B cell (primary cell): ENCODE results near the gene TRIO. TPM values are rescaled to one million over a fixed set of nuclear protein-coding genes. Genes with fewer than 3 reads are reported as not detected.

Source experiments
- ATAC-seq: fragments of 200-7000 bp; cut with Tn5 transposase; one replicate; pipeline ENCODE4 v1.10.0; 2021; ENCODE audit warnings: low read depth, mild to moderate bottlenecking, moderate number of reproducible peaks, moderate library complexity
- CTCF ChIA-PET: fragments of 350-600 bp; sonication (Branson Sonifier 250); formaldehyde crosslinking; loops from one replicate; lab custom pipeline; 2021; ENCODE audit warnings: antibody characterized with exemption, inconsistent platforms; lab: Charles Lee
- POLR2A ChIA-PET: fragments of 350-600 bp; sonication (Branson Sonifier 250); formaldehyde crosslinking; loops from one replicate; lab custom pipeline; 2021; ENCODE audit warnings: antibody characterized with exemption; lab: Charles Lee
- DNase-seq: peaks from one replicate; pipeline ENCODE4 v3.0.0; 2013
- H2AFZ ChIP-seq: 2 replicates; pipeline ENCODE4 v1.6.1; 2012; ENCODE audit warnings: mild to moderate bottlenecking, low read depth, low read length; ENCODE audit not compliant: insufficient read depth, poor library complexity, severe bottlenecking
- H3K27ac ChIP-seq, 2 donors: 1 replicate in 1 of 2; 2 replicates in 1 of 2; pipeline ENCODE4 v1.5.1; 2012 to 2013; ENCODE audit warnings: low read length in 2 of 2, mild to moderate bottlenecking in 2 of 2, moderate library complexity in 1 of 2
- H3K27me3 ChIP-seq, 4 experiments: fragments of 200-600 bp in 1 of 4; sonication (generic) in 1 of 4; replicated peaks in 1 of 4; 1 replicate in 2 of 4; 2 replicates in 2 of 4; pipeline versions ENCODE4 v1.6.1 to v1.7.0; 2013 to 2016; ENCODE audit warnings: low read length in 3 of 4, mild to moderate bottlenecking in 2 of 4, mixed read lengths in 1 of 4, moderate library complexity in 1 of 4; ENCODE audit not compliant: insufficient read depth in 4 of 4, control insufficient read depth in 3 of 4; ENCODE audit errors: control extremely low read depth in 1 of 4
- H3K36me3 ChIP-seq, 2 experiments: replicated peaks in 1 of 2; 1 replicate in 1 of 2; 2 replicates in 1 of 2; pipeline versions ENCODE4 v1.6.1 to v1.7.1; 2013; ENCODE audit warnings: low read length in 1 of 2; ENCODE audit not compliant: insufficient read depth in 2 of 2, control insufficient read depth in 1 of 2; ENCODE audit errors: control extremely low read depth in 1 of 2, extremely low read depth in 1 of 2
- H3K4me1 ChIP-seq, 2 donors: fragments of 200-600 bp in 1 of 2; sonication (generic) in 1 of 2; 1 replicate in 1 of 2; 2 replicates in 1 of 2; pipeline versions ENCODE4 v1.5.1 to v1.6.1; 2013 to 2017; ENCODE audit warnings: low read length in 2 of 2; ENCODE audit not compliant: control insufficient read depth in 2 of 2, insufficient read depth in 2 of 2
- H3K4me2 ChIP-seq: replicated peaks from 2 replicates; pipeline ENCODE3; 2012; ENCODE audit warnings: mild to moderate bottlenecking, low read depth, low read length; ENCODE audit not compliant: poor library complexity, severe bottlenecking
- H3K4me3 ChIP-seq, 5 experiments: fragments of 200-600 bp in 1 of 5; sonication (generic) in 1 of 5; 1 replicate in 3 of 5; 2 replicates in 2 of 5; pipeline versions ENCODE4 v1.5.1 to v1.7.0; 2011 to 2016; ENCODE audit warnings: low read length in 4 of 5, mild to moderate bottlenecking in 4 of 5, low read depth in 2 of 5, control low read depth in 1 of 5, moderate library complexity in 1 of 5; ENCODE audit not compliant: insufficient read depth in 1 of 5; ENCODE audit errors: control extremely low read depth in 1 of 5, extremely low read depth in 1 of 5
- H3K79me2 ChIP-seq: fragments of 200-600 bp; sonication (generic); one replicate; pipeline ENCODE4 v1.6.0; 2016; ENCODE audit warnings: low read length; ENCODE audit not compliant: control insufficient read depth, insufficient read depth
- H3K9ac ChIP-seq: fragments of 200-600 bp; sonication (generic); 2 replicates; pipeline ENCODE4 v1.6.1; 2017; ENCODE audit warnings: mild to moderate bottlenecking, low read length, moderate library complexity
- H3K9me3 ChIP-seq, 3 donors: one replicate each; pipeline versions ENCODE4 v1.6.1 to v1.7.1; 2013; ENCODE audit warnings: low read length in 2 of 3; ENCODE audit not compliant: control insufficient read depth in 2 of 3, insufficient read depth in 1 of 3; ENCODE audit errors: control extremely low read depth in 1 of 3
- H4K20me1 ChIP-seq: 2 replicates; pipeline ENCODE4 v1.6.0; 2012; ENCODE audit warnings: mild to moderate bottlenecking, low read length; ENCODE audit not compliant: insufficient read depth, control insufficient read depth, poor library complexity, severe bottlenecking
- H3K27ac Mint-ChIP-seq: one replicate; pipeline ENCODE4 v1.8.0; 2021; ENCODE audit warnings: mixed read lengths
- H3K27me3 Mint-ChIP-seq: one replicate; pipeline ENCODE4 v1.8.0; 2021; ENCODE audit warnings: mixed read lengths
- H3K4me1 Mint-ChIP-seq: one replicate; pipeline ENCODE4 v1.8.0; 2021; ENCODE audit warnings: mixed read lengths
- H3K4me3 Mint-ChIP-seq: one replicate; pipeline ENCODE4 v1.8.0; 2021; ENCODE audit warnings: mixed read lengths
- H3K9me3 Mint-ChIP-seq: one replicate; pipeline ENCODE4 v1.8.0; 2022; ENCODE audit warnings: mixed read lengths; ENCODE audit not compliant: insufficient read depth
- CTCF ChIP-seq: fragments of 200-600 bp; IDR thresholded peaks from one replicate; pipeline ENCODE4 v1.8.0; 2022; ENCODE audit warnings: antibody characterized with exemption, mild to moderate bottlenecking
- EZH2 ChIP-seq: IDR thresholded peaks from 2 replicates; pipeline ENCODE4 v1.6.1; 2012; ENCODE audit warnings: borderline replicate concordance, low read depth, mild to moderate bottlenecking, moderate library complexity, low read length; ENCODE audit not compliant: insufficient read depth, poor library complexity, severe bottlenecking
- WGBS: methylation state at CpG from one replicate; pipeline ENCODE4 v1.1.5; 2013; ENCODE audit warnings: missing lambda C conversion rate; ENCODE audit not compliant: insufficient coverage; 5-methylcytosine and 5-hydroxymethylcytosine counted together
- intact Hi-C: fragments of 100-400 bp; cut with micrococcal nuclease; formaldehyde crosslinking; loops from one replicate; pipeline ENCODE4 v1.10.0; 2022
- polyA plus RNA-seq: library from polyadenylated mRNA; depleted of rRNA; stranded (reverse); fragments of >200 nt; gene quantifications from 2 replicates; pipeline ENCODE4 v1.2.3, GENCODE V29; 2012
- total RNA-seq, 2 donors: library from RNA; stranded (reverse); fragments of 120-200 nt in 1 of 2; gene quantifications; 1 replicate in 1 of 2; 2 replicates in 1 of 2; pipeline versions ENCODE4 v1.2.3 to v1.2.4, GENCODE V29; 2013 to 2022

The TRIO gene
- total and polyA plus RNA-seq, 2 donors (not counting 1 experiment from before 2014, with no cell fraction given), result 90.5 to 479 TPM

- intact Hi-C loops, result loop anchor here (5.0 to 10.0 kb wide), 3 partner anchors 38 to 845 kb away; partner anchors contain the start of gene OTULINL
- peaks cover 91% of the 10 kb centered on the region for H3K79me2 ChIP-seq
- H3K27me3 ChIP-seq, result no peaks in the 10 kb centered on the region
- DNase-seq (no peak), ATAC-seq (no peak)
- H3K36me3 ChIP-seq, result no peaks in the 10 kb centered on the region
- H3K9me3 Mint-ChIP-seq, result no peaks in the 10 kb centered on the region
- TF ChIP-seq CTCF (no peak), EZH2 (no peak)
- ChIA-PET POLR2A (no interaction called here), CTCF (interaction anchor here (4.5 kb wide), 1 partner anchor 120 kb away, joined by 22 read pairs; no protein-coding TSS in a partner anchor)
- no peak overlapping the region for H2AFZ ChIP-seq
- WGBS, result 44% methylated on average over 2 of the region's 3 CpGs
- no peaks in the 10 kb centered on the region for H3K27me3 Mint-ChIP-seq
- no peaks in the 10 kb centered on the region for H3K9me3 ChIP-seq
- H3K4me1 Mint-ChIP-seq, result peaks cover 73% of the 10 kb centered on the region
- H3K27ac Mint-ChIP-seq, result peak overlapping the region; percentile 74
- H3K4me3 ChIP-seq, result peak overlapping the region in 1 of 5 experiments; percentile 14
- peaks cover 14% of the 10 kb centered on the region for H4K20me1 ChIP-seq
- peak overlapping the region; percentile 55 for H3K4me2 ChIP-seq
- H3K4me1 ChIP-seq, result peaks cover 77 to 82% of the 10 kb centered on the region in 2 donors
- peak overlapping the region; percentile 33 for H3K9ac ChIP-seq
- peak overlapping the region; percentile 73 for H3K4me3 Mint-ChIP-seq
- H3K27ac ChIP-seq, result peak overlapping the region in 1 of 2 donors; percentile 27
Observed at GRCh38 chr5:14149672-14150274, 6.6 kb downstream of the TRIO start.

- no peaks in the 10 kb centered on the region for H3K27me3 ChIP-seq
- no peak overlapping the region for H3K27ac ChIP-seq
- peaks cover 14% of the 10 kb centered on the region for H4K20me1 ChIP-seq
- no peaks in the 10 kb centered on the region for H3K36me3 ChIP-seq
- H3K9me3 ChIP-seq, result no peaks in the 10 kb centered on the region
- H3K4me3 ChIP-seq, result no peak overlapping the region
- WGBS, result 100% methylated on average over 2 of the region's 3 CpGs
- Mint-ChIP-seq H3K27me3 (no peaks in the 10 kb centered on the region), H3K27ac (no peak overlapping the region), H3K4me3 (no peak overlapping the region), H3K9me3 (no peaks in the 10 kb centered on the region), H3K4me1 (peaks cover 59% of the 10 kb centered on the region)
- TF ChIP-seq CTCF (no peak), EZH2 (no peak)
- H3K79me2 ChIP-seq, result peaks cover 92% of the 10 kb centered on the region
- ATAC-seq (no peak), DNase-seq (no peak)
- peaks cover 80 to 83% of the 10 kb centered on the region in 2 donors for H3K4me1 ChIP-seq
- H2AFZ ChIP-seq, result no peak overlapping the region
- CTCF ChIA-PET, result interaction anchor here (4.5 kb wide), 1 partner anchor 118 kb away, joined by 22 read pairs; no protein-coding TSS in a partner anchor
- intact Hi-C loops, result no loop called here
- H3K4me2 ChIP-seq, result no peak overlapping the region
- no peak overlapping the region for H3K9ac ChIP-seq
- POLR2A ChIA-PET, result no interaction called here
Observed at GRCh38 chr5:14151416-14151815, 8.3 kb downstream of the TRIO start.
